Testis (tissue), 2 donors: ENCODE data around the gene NCOA6.

Experiments used
- POLR2A ChIP-seq: fragments of 450-650 bp; IDR thresholded peaks from one replicate; pipeline ENCODE4 v1.6.1; 2017; ENCODE audit warnings: antibody characterized with exemption, mild to moderate bottlenecking, moderate library complexity
- TF ChIP-seq, protein P1 (sequence below), 3 experiments: fragments of 450-650 bp in 2 of 3; fragments of 200-600 bp in 1 of 3; sonication (generic) in 1 of 3; IDR thresholded peaks; one replicate each; pipeline ENCODE4 v1.5.1; 2016 to 2019; ENCODE audit warnings: antibody characterized with exemption in 3 of 3, mild to moderate bottlenecking in 2 of 3, moderate library complexity in 1 of 3

DNA sequence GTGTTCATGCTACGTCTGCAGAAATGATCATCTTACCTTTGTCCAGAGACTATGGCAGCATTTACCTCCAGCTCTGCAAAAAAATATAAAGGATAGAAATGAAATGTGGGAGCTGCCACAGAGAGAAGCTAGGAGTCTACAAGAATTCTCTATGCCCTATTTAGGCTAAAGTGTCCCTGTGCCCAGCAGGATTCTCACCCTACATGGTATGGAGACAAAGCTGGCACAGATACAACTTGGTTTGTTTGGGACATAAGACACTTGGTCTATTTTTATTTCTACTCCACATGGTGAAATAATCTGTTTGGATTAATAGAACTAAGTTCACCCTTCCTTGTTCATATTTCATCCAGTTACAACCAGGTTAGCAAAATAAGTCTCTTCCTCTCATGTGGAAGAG lies 92.9 kb downstream of the NCOA6 start:
- TF ChIP-seq, protein P1, sequence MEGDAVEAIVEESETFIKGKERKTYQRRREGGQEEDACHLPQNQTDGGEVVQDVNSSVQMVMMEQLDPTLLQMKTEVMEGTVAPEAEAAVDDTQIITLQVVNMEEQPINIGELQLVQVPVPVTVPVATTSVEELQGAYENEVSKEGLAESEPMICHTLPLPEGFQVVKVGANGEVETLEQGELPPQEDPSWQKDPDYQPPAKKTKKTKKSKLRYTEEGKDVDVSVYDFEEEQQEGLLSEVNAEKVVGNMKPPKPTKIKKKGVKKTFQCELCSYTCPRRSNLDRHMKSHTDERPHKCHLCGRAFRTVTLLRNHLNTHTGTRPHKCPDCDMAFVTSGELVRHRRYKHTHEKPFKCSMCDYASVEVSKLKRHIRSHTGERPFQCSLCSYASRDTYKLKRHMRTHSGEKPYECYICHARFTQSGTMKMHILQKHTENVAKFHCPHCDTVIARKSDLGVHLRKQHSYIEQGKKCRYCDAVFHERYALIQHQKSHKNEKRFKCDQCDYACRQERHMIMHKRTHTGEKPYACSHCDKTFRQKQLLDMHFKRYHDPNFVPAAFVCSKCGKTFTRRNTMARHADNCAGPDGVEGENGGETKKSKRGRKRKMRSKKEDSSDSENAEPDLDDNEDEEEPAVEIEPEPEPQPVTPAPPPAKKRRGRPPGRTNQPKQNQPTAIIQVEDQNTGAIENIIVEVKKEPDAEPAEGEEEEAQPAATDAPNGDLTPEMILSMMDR (IDR thresholded peaks at IDR 0.05), result no peak
- no peak for TF ChIP-seq POLR2A
